ENCODE results near the gene PRM2.

Gene PRM2

GRCh38 chr16:11255737-11256660 is 20.3 kb downstream of the PRM2 start, which contains the start of gene SOCS1 (continued):
- TF ChIP-seq ZNF624 (tag by site-specific recombination; IDR thresholded peaks at IDR 0.05) (no peak), ZEB2 (tag by site-specific recombination; IDR thresholded peaks at IDR 0.05) (peak; percentile 55), ZBTB20 (tag by site-specific recombination; IDR thresholded peaks at IDR 0.05) (peak; percentile 72), HOXA7 (CRISPR knock-in tag; IDR thresholded peaks at IDR 0.05; ENCODE audit: borderline replicate concordance) (no peak), GLIS1 (tag by site-specific recombination; IDR thresholded peaks at IDR 0.05) (peak; percentile 78), ZNF341 (tag by site-specific recombination; IDR thresholded peaks at IDR 0.05; ENCODE audit: low read depth) (peak; percentile 57), ZNF777 (tag by site-specific recombination; IDR thresholded peaks at IDR 0.05; ENCODE audit: borderline replicate concordance) (peak; percentile 71), ZBTB17 (tag by site-specific recombination; IDR thresholded peaks at IDR 0.05) (peak; percentile 9; the same call in 1 of the 2 replicates), ZNF561 (tag by site-specific recombination; IDR thresholded peaks at IDR 0.05; ENCODE audit: borderline replicate concordance) (peak; percentile 17; the same call in 1 of the 2 replicates), ZNF26 (tag by site-specific recombination; IDR thresholded peaks at IDR 0.05) (no peak), ZNF677 (tag by site-specific recombination; IDR thresholded peaks at IDR 0.05) (peak; percentile 25; the same call in 1 of the 2 replicates), ZNF514 (tag by site-specific recombination; IDR thresholded peaks at IDR 0.05) (no peak), BCL11A (tag by site-specific recombination; IDR thresholded peaks at IDR 0.05; ENCODE audit: low read depth) (0 out of 2 replicates have a peak, but pooled peaks have one; percentile 38), ZNF184 (tag by site-specific recombination; IDR thresholded peaks at IDR 0.05) (no peak), ZNF175 (tag by site-specific recombination; IDR thresholded peaks at IDR 0.05) (no peak), ZNF19 (tag by site-specific recombination; IDR thresholded peaks at IDR 0.05; ENCODE audit: low read depth) (no peak), KLF9 (tag by site-specific recombination; IDR thresholded peaks at IDR 0.05; ENCODE audit: low read depth) (peak; percentile 97), ZNF549 (tag by site-specific recombination; IDR thresholded peaks at IDR 0.05) (no peak), ZNF350 (tag by site-specific recombination; IDR thresholded peaks at IDR 0.05) (no peak), SP3 (tag by site-specific recombination; IDR thresholded peaks at IDR 0.05) (peak; percentile 91), ZNF747 (tag by site-specific recombination; IDR thresholded peaks at IDR 0.05) (no peak), ZNF16 (tag by site-specific recombination; IDR thresholded peaks at IDR 0.05; ENCODE audit: low read depth) (no peak)
- TF ChIP-seq, protein P1, sequence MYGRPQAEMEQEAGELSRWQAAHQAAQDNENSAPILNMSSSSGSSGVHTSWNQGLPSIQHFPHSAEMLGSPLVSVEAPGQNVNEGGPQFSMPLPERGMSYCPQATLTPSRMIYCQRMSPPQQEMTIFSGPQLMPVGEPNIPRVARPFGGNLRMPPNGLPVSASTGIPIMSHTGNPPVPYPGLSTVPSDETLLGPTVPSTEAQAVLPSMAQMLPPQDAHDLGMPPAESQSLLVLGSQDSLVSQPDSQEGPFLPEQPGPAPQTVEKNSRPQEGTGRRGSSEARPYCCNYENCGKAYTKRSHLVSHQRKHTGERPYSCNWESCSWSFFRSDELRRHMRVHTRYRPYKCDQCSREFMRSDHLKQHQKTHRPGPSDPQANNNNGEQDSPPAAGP (tag by site-specific recombination; IDR thresholded peaks at IDR 0.05): peak; percentile 97
- TF ChIP-seq, protein P2, sequence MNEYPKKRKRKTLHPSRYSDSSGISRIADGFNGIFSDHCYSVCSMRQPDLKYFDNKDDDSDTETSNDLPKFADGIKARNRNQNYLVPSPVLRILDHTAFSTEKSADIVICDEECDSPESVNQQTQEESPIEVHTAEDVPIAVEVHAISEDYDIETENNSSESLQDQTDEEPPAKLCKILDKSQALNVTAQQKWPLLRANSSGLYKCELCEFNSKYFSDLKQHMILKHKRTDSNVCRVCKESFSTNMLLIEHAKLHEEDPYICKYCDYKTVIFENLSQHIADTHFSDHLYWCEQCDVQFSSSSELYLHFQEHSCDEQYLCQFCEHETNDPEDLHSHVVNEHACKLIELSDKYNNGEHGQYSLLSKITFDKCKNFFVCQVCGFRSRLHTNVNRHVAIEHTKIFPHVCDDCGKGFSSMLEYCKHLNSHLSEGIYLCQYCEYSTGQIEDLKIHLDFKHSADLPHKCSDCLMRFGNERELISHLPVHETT (tag by site-specific recombination; IDR thresholded peaks at IDR 0.05): 0 out of 2 replicates have a peak, but pooled peaks have one; percentile 38
- TF ChIP-seq, protein P3, sequence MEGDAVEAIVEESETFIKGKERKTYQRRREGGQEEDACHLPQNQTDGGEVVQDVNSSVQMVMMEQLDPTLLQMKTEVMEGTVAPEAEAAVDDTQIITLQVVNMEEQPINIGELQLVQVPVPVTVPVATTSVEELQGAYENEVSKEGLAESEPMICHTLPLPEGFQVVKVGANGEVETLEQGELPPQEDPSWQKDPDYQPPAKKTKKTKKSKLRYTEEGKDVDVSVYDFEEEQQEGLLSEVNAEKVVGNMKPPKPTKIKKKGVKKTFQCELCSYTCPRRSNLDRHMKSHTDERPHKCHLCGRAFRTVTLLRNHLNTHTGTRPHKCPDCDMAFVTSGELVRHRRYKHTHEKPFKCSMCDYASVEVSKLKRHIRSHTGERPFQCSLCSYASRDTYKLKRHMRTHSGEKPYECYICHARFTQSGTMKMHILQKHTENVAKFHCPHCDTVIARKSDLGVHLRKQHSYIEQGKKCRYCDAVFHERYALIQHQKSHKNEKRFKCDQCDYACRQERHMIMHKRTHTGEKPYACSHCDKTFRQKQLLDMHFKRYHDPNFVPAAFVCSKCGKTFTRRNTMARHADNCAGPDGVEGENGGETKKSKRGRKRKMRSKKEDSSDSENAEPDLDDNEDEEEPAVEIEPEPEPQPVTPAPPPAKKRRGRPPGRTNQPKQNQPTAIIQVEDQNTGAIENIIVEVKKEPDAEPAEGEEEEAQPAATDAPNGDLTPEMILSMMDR (tag by site-specific recombination; IDR thresholded peaks at IDR 0.05): peak; percentile 41
- TF ChIP-seq, protein P4, sequence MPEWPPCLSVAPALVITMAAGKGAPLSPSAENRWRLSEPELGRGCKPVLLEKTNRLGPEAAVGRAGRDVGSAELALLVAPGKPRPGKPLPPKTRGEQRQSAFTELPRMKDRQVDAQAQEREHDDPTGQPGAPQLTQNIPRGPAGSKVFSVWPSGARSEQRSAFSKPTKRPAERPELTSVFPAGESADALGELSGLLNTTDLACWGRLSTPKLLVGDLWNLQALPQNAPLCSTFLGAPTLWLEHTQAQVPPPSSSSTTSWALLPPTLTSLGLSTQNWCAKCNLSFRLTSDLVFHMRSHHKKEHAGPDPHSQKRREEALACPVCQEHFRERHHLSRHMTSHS (tag by site-specific recombination; IDR thresholded peaks at IDR 0.05): no peak
- TF ChIP-seq, protein P5, sequence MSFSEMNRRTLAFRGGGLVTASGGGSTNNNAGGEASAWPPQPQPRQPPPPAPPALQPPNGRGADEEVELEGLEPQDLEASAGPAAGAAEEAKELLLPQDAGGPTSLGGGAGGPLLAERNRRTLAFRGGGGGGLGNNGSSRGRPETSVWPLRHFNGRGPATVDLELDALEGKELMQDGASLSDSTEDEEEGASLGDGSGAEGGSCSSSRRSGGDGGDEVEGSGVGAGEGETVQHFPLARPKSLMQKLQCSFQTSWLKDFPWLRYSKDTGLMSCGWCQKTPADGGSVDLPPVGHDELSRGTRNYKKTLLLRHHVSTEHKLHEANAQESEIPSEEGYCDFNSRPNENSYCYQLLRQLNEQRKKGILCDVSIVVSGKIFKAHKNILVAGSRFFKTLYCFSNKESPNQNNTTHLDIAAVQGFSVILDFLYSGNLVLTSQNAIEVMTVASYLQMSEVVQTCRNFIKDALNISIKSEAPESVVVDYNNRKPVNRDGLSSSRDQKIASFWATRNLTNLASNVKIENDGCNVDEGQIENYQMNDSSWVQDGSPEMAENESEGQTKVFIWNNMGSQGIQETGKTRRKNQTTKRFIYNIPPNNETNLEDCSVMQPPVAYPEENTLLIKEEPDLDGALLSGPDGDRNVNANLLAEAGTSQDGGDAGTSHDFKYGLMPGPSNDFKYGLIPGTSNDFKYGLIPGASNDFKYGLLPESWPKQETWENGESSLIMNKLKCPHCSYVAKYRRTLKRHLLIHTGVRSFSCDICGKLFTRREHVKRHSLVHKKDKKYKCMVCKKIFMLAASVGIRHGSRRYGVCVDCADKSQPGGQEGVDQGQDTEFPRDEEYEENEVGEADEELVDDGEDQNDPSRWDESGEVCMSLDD (tag by site-specific recombination; IDR thresholded peaks at IDR 0.05): 0 out of 2 replicates have a peak, but pooled peaks have one; percentile 43
- TF ChIP-seq, protein P6, sequence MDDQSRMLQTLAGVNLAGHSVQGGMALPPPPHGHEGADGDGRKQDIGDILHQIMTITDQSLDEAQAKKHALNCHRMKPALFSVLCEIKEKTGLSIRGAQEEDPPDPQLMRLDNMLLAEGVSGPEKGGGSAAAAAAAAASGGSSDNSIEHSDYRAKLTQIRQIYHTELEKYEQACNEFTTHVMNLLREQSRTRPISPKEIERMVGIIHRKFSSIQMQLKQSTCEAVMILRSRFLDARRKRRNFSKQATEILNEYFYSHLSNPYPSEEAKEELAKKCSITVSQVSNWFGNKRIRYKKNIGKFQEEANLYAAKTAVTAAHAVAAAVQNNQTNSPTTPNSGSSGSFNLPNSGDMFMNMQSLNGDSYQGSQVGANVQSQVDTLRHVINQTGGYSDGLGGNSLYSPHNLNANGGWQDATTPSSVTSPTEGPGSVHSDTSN (CRISPR knock-in tag; IDR thresholded peaks at IDR 0.05): peak; percentile 51; the same call in 1 of the 2 replicates

Measured in HEK293 (cell line).